ENCODE measurements around the gene LRRC3C.
"Not testable (repeated sequence)": the region's sequence is repeated elsewhere in the genome, so short reads cannot be mapped to it uniquely, and the experiment has no call there.

LRRC3C gene
- long read RNA-seq = 0 reads

GRCh38 chr17:39927101-39927928, at the start of gene LRRC3C, which contains the start of gene ORMDL3:
Gene LRRC3C, plus strand, starts transcription at chr17:39927732. Its CDS starts 13,792 bp downstream, at chr17:39941524.
Gene ORMDL3, minus strand, starts transcription at chr17:39927601. Its CDS starts 3,398 bp downstream, at chr17:39924203.
- peak; percentile 75 to 92 for DNase-seq (ENCODE audit: low read depth in 1 of 2, low spot score in 1 of 2)
- H3K27me3 ChIP-seq (ENCODE audit: insufficient read depth, poor library complexity, severe bottlenecking) = no peaks in the 10 kb centered on the region
- H3K27ac ChIP-seq (replicated peaks) = peak within 1 kb of the TSS; percentile 76
- peak within 1 kb of the TSS; percentile 94 for H3K4me3 ChIP-seq (replicated peaks; ENCODE audit: insufficient read depth, low read length)
- TF ChIP-seq SPI1 (IDR thresholded peaks at IDR 0.05; ENCODE audit: borderline replicate concordance, low read depth) (no peak), POLR2AphosphoS5 (IDR thresholded peaks at IDR 0.05; ENCODE audit: low read depth) (peak; percentile 33; the same call in 1 of the 2 replicates), GABPA (IDR thresholded peaks at IDR 0.05; ENCODE audit: low read depth) (peak; percentile 20; the same call in 1 of the 2 replicates)

GRCh38 chr17:39886102-39886501, 41.4 kb upstream of the LRRC3C start:
- H3K27me3 ChIP-seq (ENCODE audit: insufficient read depth, poor library complexity, severe bottlenecking); H3K4me3 ChIP-seq (replicated peaks; ENCODE audit: insufficient read depth, low read length); H3K27ac ChIP-seq (replicated peaks); DNase-seq (ENCODE audit: low read depth in 1 of 2, low spot score in 1 of 2): not testable (repeated sequence)

- DNase-seq (ENCODE audit: low read depth in 1 of 2, low spot score in 1 of 2) = no peak
- TF ChIP-seq SPI1 (IDR thresholded peaks at IDR 0.05; ENCODE audit: borderline replicate concordance, low read depth) (no peak), CTCF (IDR thresholded peaks at IDR 0.05; ENCODE audit: insufficient read depth, low read length) (no peak), GABPA (IDR thresholded peaks at IDR 0.05; ENCODE audit: low read depth) (no peak), REST (IDR thresholded peaks at IDR 0.05; ENCODE audit: insufficient replicate concordance, low read depth) (no peak), POLR2AphosphoS5 (IDR thresholded peaks at IDR 0.05; ENCODE audit: low read depth) (no peak)
- H3K4me3 ChIP-seq (replicated peaks; ENCODE audit: insufficient read depth, low read length) = no peak overlapping the region
- no peaks in the 10 kb centered on the region for H3K27me3 ChIP-seq (ENCODE audit: insufficient read depth, poor library complexity, severe bottlenecking)
- H3K27ac ChIP-seq (replicated peaks) = no peak overlapping the region
Observed at GRCh38 chr17:39887078-39887477, 40.5 kb upstream of the LRRC3C start.

GRCh38 chr17:39889200-39889599, 38.3 kb upstream of the LRRC3C start:
- no peak for TF ChIP-seq CTCF (IDR thresholded peaks at IDR 0.05; ENCODE audit: insufficient read depth, low read length)
- TF ChIP-seq POLR2AphosphoS5 (IDR thresholded peaks at IDR 0.05; ENCODE audit: low read depth) = no peak
- no peak for TF ChIP-seq REST (IDR thresholded peaks at IDR 0.05; ENCODE audit: insufficient replicate concordance, low read depth)
- no peak for TF ChIP-seq GABPA (IDR thresholded peaks at IDR 0.05; ENCODE audit: low read depth)
- TF ChIP-seq SPI1 (IDR thresholded peaks at IDR 0.05; ENCODE audit: borderline replicate concordance, low read depth) = no peak
- no peak overlapping the region for H3K4me3 ChIP-seq (replicated peaks; ENCODE audit: insufficient read depth, low read length)
- DNase-seq (ENCODE audit: low read depth in 1 of 2, low spot score in 1 of 2) = no peak
- H3K27ac ChIP-seq (replicated peaks) = no peak overlapping the region
- H3K27me3 ChIP-seq (ENCODE audit: insufficient read depth, poor library complexity, severe bottlenecking) = no peaks in the 10 kb centered on the region

All from HL-60 (cell line).